WTC11 (cell line): ENCODE data around the gene CNGA2. TPM values are rescaled to one million over a fixed set of nuclear protein-coding genes. Genes with fewer than 3 reads are reported as not detected.
A peak's percentile ranks its signal among the peaks of the same experiment; 100 is the strongest.

Source experiments
- ATAC-seq: fragments of 200-7000 bp; cut with Tn5 transposase; 2 replicates; pipeline ENCODE4 v1.10.0; 2021; ENCODE audit warnings: mild to moderate bottlenecking, moderate library complexity
- CTCF ChIA-PET: fragments of 300-600 bp; sonication (Branson Sonifier 250); formaldehyde crosslinking; loops from one replicate; lab custom pipeline; 2021; ENCODE audit warnings: antibody characterized with exemption; lab: Charles Lee
- POLR2A ChIA-PET: fragments of 350-600 bp; sonication (Branson Sonifier 250); formaldehyde crosslinking; loops from one replicate; lab custom pipeline; 2021; ENCODE audit warnings: antibody characterized with exemption; lab: Charles Lee
- DNase-seq: peaks from one replicate; pipeline ENCODE4 v3.0.0; 2021; ENCODE audit warnings: low spot score
- H3K27ac Mint-ChIP-seq: 2 replicates; pipeline ENCODE4 v1.8.0; 2021; ENCODE audit warnings: mixed read lengths
- H3K27me3 Mint-ChIP-seq: 2 replicates; pipeline ENCODE4 v1.8.0; 2021; ENCODE audit warnings: low read depth, mild to moderate bottlenecking, moderate library complexity, mixed read lengths
- H3K36me3 Mint-ChIP-seq: 2 replicates; pipeline ENCODE4 v1.8.0; 2021; ENCODE audit warnings: mixed read lengths
- H3K4me1 Mint-ChIP-seq: 2 replicates; pipeline ENCODE4 v1.8.0; 2022; ENCODE audit warnings: mixed read lengths
- H3K4me3 Mint-ChIP-seq: 2 replicates; pipeline ENCODE4 v1.8.0; 2021; ENCODE audit warnings: mild to moderate bottlenecking, moderate library complexity, mixed read lengths
- H3K9me3 Mint-ChIP-seq: 2 replicates; pipeline ENCODE4 v1.8.0; 2021; ENCODE audit warnings: mixed read lengths
- HMGA2 ChIP-seq: fragments of 250-450 bp; sonication (Bioruptor Pico); IDR thresholded peaks from 2 replicates; pipeline ENCODE4 v1.4.0; 2021; ENCODE audit warnings: mild to moderate bottlenecking, moderate library complexity
- IRF2 ChIP-seq: sonication (generic); formaldehyde crosslinking; IDR thresholded peaks from 2 replicates; pipeline ENCODE4 v1.8.0; 2022; ENCODE audit warnings: low read depth, missing genetic modification reagents, borderline replicate concordance
- MAX ChIP-seq: sonication (generic); formaldehyde crosslinking; IDR thresholded peaks from 2 replicates; pipeline ENCODE4 v1.8.0; 2022; ENCODE audit warnings: mild to moderate bottlenecking, missing genetic modification reagents
- MXD4 ChIP-seq: fragments of 250-450 bp; sonication (Bioruptor Pico); IDR thresholded peaks from 2 replicates; pipeline ENCODE4 v1.8.0; 2021; ENCODE audit warnings: mild to moderate bottlenecking, moderate library complexity, borderline replicate concordance
- NR2C2 ChIP-seq: sonication (generic); formaldehyde crosslinking; IDR thresholded peaks from 2 replicates; pipeline ENCODE4 v1.8.0; 2022; ENCODE audit warnings: mild to moderate bottlenecking, missing genetic modification reagents
- RELA ChIP-seq: sonication (generic); formaldehyde crosslinking; IDR thresholded peaks from 2 replicates; pipeline ENCODE4 v1.8.1; 2022; ENCODE audit warnings: missing genetic modification reagents, mild to moderate bottlenecking, borderline replicate concordance
- RORB ChIP-seq: fragments of 250-450 bp; sonication (Bioruptor Pico); IDR thresholded peaks from 2 replicates; pipeline ENCODE4 v1.9.0; 2021; ENCODE audit warnings: mild to moderate bottlenecking
- ZNF423 ChIP-seq: fragments of 250-450 bp; sonication (Bioruptor Pico); IDR thresholded peaks from 2 replicates; pipeline ENCODE4 v2.1.2; 2022; ENCODE audit warnings: mild to moderate bottlenecking, moderate library complexity
- total RNA-seq: library from RNA; stranded (reverse); gene quantifications from 3 replicates; pipeline ENCODE4 v1.2.3, GENCODE V29; 2021
- TF ChIP-seq, protein P1 (sequence below): fragments of 250-450 bp; sonication (Bioruptor Pico); IDR thresholded peaks from 2 replicates; pipeline ENCODE4 v2.1.2; 2022; ENCODE audit warnings: mild to moderate bottlenecking, moderate library complexity
- TF ChIP-seq, protein P2 (sequence below): sonication (generic); formaldehyde crosslinking; IDR thresholded peaks from 2 replicates; pipeline ENCODE4 v1.8.0; 2022; ENCODE audit warnings: mild to moderate bottlenecking, missing genetic modification reagents
- TF ChIP-seq, protein P3 (sequence below): sonication (generic); formaldehyde crosslinking; IDR thresholded peaks from 2 replicates; pipeline ENCODE4 v1.8.1; 2022; ENCODE audit warnings: low read depth, missing genetic modification reagents, borderline replicate concordance
- TF ChIP-seq, protein P4 (sequence below): sonication (generic); formaldehyde crosslinking; IDR thresholded peaks from 2 replicates; pipeline ENCODE4 v1.8.0; 2022; ENCODE audit warnings: missing genetic modification reagents
- TF ChIP-seq, protein P5 (sequence below): sonication (generic); formaldehyde crosslinking; IDR thresholded peaks from 2 replicates; pipeline ENCODE4 v1.8.1; 2022; ENCODE audit warnings: low read depth, mild to moderate bottlenecking, moderate library complexity, missing genetic modification reagents, borderline replicate concordance

The CNGA2 gene
- total RNA-seq, 1 experiment from 2014 or later, result not detected

- TF ChIP-seq, protein P1, sequence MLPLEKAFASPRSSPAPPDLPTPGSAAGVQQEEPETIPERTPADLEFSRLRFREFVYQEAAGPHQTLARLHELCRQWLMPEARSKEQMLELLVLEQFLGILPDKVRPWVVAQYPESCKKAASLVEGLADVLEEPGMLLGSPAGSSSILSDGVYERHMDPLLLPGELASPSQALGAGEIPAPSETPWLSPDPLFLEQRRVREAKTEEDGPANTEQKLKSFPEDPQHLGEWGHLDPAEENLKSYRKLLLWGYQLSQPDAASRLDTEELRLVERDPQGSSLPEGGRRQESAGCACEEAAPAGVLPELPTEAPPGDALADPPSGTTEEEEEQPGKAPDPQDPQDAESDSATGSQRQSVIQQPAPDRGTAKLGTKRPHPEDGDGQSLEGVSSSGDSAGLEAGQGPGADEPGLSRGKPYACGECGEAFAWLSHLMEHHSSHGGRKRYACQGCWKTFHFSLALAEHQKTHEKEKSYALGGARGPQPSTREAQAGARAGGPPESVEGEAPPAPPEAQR (CRISPR knock-in tag), result no peak
Observed at GRCh38 chrX:151715752-151716151, 18.8 kb upstream of the CNGA2 start, which contains the start of gene FATE1 (continued).

- ChIA-PET CTCF (interaction anchor here (0.6 to 1.8 kb wide), 8 partner anchors 8 to 1099 kb away, joined by 3 to 18 read pairs (median 4); partner anchors contain the start of gene GABRA3), POLR2A (no interaction called here)
- H3K4me3 Mint-ChIP-seq, result no peak overlapping the region
- TF ChIP-seq RELA (CRISPR knock-in tag), result no peak
- TF ChIP-seq IRF2 (CRISPR knock-in tag), result no peak
- TF ChIP-seq RORB (CRISPR knock-in tag), result no peak
- TF ChIP-seq, protein P2, sequence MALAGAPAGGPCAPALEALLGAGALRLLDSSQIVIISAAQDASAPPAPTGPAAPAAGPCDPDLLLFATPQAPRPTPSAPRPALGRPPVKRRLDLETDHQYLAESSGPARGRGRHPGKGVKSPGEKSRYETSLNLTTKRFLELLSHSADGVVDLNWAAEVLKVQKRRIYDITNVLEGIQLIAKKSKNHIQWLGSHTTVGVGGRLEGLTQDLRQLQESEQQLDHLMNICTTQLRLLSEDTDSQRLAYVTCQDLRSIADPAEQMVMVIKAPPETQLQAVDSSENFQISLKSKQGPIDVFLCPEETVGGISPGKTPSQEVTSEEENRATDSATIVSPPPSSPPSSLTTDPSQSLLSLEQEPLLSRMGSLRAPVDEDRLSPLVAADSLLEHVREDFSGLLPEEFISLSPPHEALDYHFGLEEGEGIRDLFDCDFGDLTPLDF, result no peak
- no peak for TF ChIP-seq NR2C2
- TF ChIP-seq MXD4 (CRISPR knock-in tag), result no peak
- no peak for TF ChIP-seq HMGA2 (CRISPR knock-in tag)
- TF ChIP-seq, protein P3, sequence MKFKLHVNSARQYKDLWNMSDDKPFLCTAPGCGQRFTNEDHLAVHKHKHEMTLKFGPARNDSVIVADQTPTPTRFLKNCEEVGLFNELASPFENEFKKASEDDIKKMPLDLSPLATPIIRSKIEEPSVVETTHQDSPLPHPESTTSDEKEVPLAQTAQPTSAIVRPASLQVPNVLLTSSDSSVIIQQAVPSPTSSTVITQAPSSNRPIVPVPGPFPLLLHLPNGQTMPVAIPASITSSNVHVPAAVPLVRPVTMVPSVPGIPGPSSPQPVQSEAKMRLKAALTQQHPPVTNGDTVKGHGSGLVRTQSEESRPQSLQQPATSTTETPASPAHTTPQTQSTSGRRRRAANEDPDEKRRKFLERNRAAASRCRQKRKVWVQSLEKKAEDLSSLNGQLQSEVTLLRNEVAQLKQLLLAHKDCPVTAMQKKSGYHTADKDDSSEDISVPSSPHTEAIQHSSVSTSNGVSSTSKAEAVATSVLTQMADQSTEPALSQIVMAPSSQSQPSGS (CRISPR knock-in tag), result no peak
- TF ChIP-seq, protein P4, sequence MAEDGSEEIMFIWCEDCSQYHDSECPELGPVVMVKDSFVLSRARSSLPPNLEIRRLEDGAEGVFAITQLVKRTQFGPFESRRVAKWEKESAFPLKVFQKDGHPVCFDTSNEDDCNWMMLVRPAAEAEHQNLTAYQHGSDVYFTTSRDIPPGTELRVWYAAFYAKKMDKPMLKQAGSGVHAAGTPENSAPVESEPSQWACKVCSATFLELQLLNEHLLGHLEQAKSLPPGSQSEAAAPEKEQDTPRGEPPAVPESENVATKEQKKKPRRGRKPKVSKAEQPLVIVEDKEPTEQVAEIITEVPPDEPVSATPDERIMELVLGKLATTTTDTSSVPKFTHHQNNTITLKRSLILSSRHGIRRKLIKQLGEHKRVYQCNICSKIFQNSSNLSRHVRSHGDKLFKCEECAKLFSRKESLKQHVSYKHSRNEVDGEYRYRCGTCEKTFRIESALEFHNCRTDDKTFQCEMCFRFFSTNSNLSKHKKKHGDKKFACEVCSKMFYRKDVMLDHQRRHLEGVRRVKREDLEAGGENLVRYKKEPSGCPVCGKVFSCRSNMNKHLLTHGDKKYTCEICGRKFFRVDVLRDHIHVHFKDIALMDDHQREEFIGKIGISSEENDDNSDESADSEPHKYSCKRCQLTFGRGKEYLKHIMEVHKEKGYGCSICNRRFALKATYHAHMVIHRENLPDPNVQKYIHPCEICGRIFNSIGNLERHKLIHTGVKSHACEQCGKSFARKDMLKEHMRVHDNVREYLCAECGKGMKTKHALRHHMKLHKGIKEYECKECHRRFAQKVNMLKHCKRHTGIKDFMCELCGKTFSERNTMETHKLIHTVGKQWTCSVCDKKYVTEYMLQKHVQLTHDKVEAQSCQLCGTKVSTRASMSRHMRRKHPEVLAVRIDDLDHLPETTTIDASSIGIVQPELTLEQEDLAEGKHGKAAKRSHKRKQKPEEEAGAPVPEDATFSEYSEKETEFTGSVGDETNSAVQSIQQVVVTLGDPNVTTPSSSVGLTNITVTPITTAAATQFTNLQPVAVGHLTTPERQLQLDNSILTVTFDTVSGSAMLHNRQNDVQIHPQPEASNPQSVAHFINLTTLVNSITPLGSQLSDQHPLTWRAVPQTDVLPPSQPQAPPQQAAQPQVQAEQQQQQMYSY (CRISPR knock-in tag), result no peak
- TF ChIP-seq MAX (CRISPR knock-in tag), result no peak
- TF ChIP-seq, protein P5, sequence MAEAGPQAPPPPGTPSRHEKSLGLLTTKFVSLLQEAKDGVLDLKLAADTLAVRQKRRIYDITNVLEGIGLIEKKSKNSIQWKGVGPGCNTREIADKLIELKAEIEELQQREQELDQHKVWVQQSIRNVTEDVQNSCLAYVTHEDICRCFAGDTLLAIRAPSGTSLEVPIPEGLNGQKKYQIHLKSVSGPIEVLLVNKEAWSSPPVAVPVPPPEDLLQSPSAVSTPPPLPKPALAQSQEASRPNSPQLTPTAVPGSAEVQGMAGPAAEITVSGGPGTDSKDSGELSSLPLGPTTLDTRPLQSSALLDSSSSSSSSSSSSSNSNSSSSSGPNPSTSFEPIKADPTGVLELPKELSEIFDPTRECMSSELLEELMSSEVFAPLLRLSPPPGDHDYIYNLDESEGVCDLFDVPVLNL (CRISPR knock-in tag), result no peak
- TF ChIP-seq ZNF423 (CRISPR knock-in tag), result no peak
- H3K27me3 Mint-ChIP-seq, result peaks cover 4% of the 10 kb centered on the region; the same call in 1 of the 2 replicates
- H3K36me3 Mint-ChIP-seq, result no peaks in the 10 kb centered on the region
- peak; percentile 71 for DNase-seq
- H3K4me1 Mint-ChIP-seq, result peaks cover 19% of the 10 kb centered on the region
- H3K27ac Mint-ChIP-seq, result no peak overlapping the region
- no peaks in the 10 kb centered on the region for H3K9me3 Mint-ChIP-seq
- ATAC-seq, result peak; percentile 96
Observed at GRCh38 chrX:151722241-151722846, 12.2 kb upstream of the CNGA2 start.
